Astrocyte (in vitro differentiated cells and primary cell): ENCODE results near the gene CDH13.

Source experiments
- CTCF ChIP-seq: IDR thresholded peaks from 2 replicates; pipeline ENCODE4 v1.5.1; 2011; ENCODE audit warnings: low read depth, mild to moderate bottlenecking, inconsistent platforms, low read length, moderate library complexity; ENCODE audit not compliant: insufficient read depth
- EZH2 ChIP-seq: IDR thresholded peaks from 2 replicates; pipeline ENCODE4 v1.6.1; 2012; ENCODE audit warnings: mild to moderate bottlenecking, low read length, inconsistent platforms; ENCODE audit not compliant: insufficient read depth

GRCh38 chr16:83561876-83562275 is 935.1 kb downstream of the CDH13 start:
- TF ChIP-seq CTCF (no peak), EZH2 (no peak)
